Measurements from ENCODE around the gene ADAMTS3.
"Not testable (repeated sequence)": the region's sequence is repeated elsewhere in the genome, so short reads cannot be mapped to it uniquely, and the experiment has no call there.

The ADAMTS3 gene

DNA sequence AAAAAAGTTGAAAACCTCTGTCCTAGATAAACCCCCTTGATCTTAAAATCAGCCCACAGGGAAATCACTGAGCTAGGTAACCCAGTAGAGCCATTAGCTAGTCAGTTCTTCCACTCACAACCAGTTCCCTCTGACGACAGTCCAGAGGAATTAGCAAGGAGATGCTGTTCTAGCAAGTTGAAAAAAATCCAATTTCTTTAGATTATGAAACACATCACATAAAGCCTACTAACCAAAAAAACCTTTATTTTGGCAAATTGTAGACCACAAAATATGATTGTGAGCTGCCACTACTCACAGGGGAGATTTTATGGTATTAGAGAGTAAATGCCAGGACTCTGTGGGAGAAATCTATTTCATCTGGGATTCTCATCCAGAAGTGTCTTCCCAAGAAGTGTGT, 22.6 kb downstream of the ADAMTS3 start:
- no peak for DNase-seq

DNA sequence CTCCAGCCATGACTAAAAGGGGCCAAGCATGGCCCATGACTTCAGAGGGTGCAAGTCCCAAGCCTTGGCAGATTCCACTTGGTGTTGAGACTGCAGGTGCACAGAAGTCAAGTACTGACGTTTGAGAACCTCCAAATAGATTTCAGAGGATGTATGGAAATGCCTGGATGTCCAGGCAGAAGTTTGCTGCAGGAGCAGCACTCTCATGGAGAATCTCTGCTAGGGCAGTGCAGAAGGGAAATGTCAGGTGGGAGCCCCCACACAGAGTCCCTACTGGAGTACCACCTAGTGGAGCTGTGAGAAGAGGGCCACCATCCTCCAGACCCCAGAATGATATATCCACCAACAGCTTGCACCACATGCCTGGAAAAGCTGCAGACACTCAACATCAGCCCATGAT, 28.3 kb downstream of the ADAMTS3 start:
- DNase-seq: not testable (repeated sequence)

DNA sequence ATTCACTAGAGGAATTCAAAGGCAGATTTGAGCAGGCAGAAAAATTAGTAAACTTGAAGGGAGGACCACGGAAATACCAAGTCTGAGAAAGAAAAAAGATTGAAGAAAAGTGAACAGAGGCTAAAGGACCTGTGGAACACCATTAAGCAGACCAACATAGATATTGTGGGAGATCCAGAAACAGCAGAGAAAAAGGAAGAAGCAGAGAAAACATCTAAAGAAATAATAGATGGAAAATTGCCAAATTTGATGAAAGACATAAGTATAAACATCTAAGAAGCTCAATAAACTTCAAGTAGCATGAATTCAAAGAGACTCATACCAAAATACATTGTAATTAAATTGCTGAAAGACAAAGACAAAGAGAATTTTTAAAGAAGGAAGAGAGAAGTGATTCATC, 31.0 kb downstream of the ADAMTS3 start:
- DNase-seq: no peak

DNA sequence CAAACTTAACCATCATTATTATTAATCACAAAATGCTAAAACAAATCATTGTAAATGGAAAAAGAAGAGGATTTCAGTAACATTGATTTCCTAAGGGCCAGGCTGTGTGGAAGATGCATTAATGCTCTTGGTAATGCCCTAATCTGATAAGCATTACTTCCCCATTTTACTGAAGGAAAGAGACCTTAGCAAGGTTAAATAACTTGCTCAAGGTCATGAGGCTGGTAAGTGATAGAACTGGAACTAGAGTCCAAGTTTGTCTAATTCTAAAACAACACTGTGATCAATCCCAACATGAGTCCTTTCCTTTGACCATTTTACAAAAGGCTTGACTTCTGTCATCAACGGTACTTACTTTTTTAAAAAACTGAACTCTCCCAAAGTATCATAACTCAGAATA, 32.6 kb downstream of the ADAMTS3 start:
- DNase-seq: no peak

DNA sequence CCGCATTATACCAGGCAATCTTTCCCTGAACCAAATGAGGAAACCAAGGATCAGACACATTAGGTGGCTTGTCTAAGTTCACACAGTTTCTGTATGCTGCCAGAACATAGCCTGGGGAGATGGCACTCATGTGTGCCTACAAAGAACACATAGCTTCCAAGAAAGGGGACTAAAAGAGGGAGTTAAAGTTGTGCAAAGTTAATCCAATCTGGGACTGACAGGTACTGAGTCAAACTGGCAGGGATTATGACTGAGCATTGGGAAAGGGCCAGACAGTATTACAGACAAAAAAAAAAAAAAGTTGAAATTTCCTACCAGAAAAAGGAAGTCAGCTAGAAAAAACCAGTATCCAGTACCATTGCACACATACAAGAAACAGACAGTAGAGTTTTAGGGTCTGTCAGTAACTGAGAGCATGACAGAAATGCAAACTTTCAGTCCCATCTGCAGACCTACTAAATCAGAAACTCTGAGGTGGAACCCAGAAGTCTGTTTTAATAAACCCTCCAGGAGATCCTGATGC, 37.2 kb downstream of the ADAMTS3 start:
- no peak for DNase-seq

DNA sequence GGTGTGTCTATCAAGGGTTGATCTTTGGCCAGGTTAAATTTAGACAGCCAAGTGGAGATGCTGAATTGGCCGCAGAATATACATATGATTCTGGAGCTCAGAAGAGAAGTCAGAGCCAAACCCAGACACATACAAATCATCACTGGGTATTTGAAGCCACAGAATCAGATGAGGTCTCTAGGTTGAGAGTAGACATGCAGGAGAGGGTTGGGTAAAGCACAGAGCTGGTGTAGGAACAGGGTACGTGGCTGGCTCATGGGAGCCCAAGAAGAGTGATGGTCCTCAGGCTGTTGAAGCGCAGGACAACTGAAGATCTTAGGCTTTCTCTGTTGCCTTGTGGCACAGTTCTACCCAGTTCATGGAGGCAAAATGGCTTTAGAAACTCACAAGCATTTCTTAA, 37.7 kb downstream of the ADAMTS3 start:
- no peak for DNase-seq

DNA sequence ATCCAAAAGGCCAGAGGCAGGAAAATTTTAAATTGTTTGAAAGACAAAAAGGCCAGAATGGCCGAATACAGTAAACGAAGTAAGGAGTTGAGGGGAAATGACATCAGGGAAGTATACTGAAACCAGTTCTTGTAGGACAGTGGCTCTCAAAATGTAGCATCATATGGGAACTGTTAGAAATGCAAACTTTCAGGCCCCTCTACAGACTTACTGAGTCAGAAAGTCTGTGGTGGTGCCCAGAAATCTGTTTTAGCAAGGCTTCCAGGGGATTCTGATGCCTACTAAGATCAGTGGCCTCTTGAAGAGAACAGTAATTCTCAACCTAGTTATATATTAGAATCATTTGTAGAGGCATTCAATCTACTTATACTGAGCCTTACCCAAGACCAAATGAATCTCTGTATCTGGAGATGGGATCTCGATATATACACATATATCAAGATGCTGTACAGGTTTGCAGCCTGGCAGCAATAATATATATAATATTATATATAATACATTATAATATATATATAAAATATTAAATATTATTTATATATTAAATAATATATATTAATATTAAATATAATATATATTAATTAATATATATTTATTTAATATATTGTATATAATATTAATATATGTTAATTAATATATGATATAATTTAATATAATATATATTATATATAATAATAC, 39.7 kb downstream of the ADAMTS3 start:
- DNase-seq: no peak

DNA sequence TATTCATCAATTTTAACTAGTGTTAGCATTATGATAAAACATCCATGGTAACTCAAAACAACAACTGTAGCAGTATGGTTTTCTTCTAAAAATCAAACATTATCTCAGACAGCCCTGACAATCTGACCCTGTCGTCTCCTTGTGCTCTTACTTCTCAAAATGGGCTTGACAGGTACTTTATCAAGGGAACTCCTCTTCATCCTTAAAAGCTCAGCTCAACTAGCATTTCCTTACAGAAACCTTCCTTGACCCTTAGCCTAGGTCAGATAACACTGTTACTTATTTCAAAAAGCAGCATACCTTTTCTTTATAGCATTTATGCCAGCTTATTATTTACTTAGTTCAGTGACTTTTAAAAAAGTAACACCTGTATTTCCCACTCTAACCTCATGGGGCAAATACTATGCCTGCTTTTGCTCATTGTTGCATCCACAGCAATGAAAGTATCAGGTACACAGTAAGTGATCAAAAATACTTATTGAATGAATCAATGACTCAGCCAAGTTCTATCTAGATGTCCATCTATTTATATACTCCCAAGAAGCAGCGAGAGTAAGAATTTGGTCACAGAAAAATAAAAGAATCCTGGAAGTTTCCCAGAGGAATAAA, 41.9 kb downstream of the ADAMTS3 start:
- no peak for DNase-seq

DNA sequence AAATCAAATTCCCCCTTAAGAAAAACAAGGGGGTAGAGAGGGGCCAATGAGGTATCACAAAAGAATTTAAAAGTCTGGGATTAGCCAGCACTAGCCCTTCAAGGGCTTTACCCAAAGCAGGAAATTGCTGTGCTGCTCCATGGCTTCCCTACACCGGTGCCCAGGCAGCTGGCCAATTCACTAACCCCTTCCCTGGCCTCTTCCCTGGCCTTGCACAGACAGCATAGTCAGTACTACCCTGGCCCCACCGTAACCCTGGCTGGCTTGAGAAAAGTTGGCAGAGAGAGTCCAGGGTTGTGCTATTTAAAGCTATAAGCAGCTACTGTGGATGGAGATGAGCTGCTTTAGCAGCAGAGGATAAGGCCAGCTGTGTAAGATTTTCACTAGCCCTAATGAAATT, 43.1 kb downstream of the ADAMTS3 start:
- no peak for DNase-seq

DNA sequence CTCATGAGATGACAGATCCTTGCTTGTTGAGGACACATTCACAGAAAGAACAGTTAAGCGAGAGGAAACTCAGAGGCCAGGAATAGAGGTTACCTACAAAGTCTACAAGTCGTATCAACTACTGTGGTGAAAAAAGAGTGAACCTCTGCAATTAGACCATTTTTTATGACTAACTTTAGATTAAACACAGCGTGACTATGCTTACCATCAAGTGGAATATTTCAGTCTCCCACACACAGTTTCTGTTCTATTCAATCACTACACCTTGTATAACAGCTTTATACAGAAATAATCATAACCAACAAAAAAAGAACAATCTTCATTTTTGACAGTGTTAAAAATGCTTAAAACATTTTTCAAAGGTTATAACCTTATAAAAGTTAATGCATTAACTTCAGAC, 46.6 kb downstream of the ADAMTS3 start:
- no peak for DNase-seq

DNA sequence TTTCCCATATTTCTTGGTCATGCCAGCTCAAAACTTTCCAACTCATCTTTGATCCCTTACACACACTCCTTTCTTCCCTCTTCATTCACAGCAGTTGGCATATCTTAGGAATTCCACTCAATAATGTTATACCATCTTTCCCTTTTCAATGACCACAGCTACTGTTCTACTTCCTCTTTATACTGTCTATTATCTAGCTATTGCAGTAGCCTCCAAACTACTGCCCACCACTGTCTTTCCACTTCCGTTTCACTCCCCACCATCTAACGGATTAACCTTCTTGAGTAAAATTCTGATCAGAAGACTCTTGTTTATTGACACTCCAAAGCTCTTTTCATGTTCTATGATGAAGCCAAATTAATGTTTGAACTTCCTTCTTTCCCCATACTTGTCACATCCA, 55.8 kb downstream of the ADAMTS3 start:
- DNase-seq: no peak

DNA sequence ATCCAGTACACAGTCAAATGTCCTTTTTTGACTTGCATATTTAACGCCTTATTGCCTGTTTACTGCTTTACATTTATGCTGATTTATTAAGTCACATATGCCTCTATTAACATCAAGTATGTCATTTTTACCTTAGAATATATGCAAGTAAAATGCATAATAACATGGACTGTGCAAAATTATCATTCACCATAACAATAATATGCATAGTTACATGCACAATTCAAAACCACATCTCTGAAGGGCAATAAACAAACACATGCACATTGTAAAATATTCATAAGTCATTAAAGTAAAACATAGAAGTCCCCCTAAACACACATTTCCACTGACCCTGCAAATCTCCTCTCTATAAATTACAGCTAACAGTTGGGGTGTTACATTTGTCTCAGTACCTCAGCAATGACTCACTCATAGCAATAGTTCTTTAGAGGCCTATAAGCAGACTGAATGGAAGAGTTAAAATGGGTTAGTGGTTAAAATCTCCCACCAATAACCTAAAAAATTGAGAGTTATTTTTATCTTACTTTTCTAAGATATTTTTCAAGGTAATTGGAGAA, 61.1 kb downstream of the ADAMTS3 start:
- DNase-seq: no peak

DNA sequence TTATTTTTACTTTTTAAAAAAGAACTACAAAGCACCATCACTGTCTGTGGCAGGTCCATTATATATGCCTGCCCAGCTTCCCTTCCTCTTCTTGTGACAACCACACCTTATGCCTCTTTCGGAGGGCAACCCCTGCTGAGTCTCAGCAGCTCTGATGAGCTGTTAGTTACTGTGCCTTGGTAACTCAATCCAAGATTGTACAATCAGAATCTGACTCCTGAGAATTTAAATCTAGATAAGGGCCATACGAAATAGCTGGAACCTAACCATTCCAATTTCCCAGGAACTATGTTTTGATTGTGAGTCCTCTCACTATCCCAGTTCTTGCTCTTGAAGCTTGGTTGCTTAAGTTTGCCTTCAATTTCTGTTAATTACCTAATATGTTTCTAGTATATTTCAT, 61.9 kb downstream of the ADAMTS3 start:
- no peak for DNase-seq

DNA sequence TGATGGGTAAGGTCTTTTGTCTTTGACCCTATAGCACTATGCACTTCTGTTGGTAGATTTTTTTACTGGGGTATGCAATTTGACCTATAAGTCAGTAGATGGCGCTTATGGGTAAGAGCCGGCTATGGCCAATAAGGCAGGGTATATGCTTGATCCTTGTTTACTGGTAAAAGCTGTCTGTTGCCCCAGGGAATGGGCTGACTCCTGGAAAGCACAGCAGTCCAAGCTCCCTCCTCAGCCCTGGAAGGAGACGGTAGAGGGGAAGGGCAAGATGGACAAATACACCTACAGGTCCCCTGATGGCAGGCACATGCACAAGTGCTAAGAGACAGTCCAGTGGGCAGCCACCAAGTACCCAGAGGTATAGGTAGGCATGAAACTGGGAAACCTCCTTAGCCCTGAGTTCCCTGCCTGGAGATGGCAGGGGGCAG, 63.7 kb downstream of the ADAMTS3 start:
- DNase-seq: no peak

DNA sequence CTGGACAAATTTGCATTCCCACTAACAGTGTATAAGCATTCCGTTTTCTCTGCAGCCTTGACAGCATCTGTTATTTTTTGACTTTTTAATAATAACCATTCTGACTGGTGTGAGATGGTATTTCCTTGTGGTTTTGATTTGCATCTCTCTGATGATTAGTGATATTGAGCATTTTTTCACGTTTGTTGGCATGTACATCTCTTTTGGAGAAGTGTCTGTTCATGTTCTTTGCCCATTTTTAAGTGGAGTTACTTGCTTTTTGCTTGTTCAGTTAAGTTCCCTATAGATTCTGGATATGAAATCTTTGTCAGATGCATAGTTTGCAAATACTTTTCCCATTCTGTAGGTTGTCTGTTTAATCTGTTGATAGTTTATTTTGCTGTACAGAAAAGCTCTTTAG, 68.8 kb downstream of the ADAMTS3 start:
- DNase-seq: no peak

DNA sequence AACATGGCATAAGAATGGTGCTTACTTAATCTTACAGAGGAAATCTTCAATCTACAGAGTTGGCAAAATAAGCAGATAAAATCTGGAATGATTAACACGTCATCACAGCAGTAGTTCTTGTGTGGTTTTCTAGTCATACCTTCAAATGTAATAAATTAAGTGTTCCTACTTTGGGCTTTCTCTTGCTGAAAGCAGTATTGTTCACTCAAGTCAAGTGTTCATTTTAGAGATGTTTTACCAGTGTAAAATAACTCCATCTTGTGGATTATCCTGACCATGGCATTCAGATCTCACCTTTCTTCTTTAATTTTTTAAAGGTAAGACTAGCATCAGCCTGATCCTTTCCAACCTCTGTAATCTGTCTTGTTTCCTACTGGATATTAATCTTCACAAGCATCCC, 72.9 kb downstream of the ADAMTS3 start:
- no peak for DNase-seq

DNA sequence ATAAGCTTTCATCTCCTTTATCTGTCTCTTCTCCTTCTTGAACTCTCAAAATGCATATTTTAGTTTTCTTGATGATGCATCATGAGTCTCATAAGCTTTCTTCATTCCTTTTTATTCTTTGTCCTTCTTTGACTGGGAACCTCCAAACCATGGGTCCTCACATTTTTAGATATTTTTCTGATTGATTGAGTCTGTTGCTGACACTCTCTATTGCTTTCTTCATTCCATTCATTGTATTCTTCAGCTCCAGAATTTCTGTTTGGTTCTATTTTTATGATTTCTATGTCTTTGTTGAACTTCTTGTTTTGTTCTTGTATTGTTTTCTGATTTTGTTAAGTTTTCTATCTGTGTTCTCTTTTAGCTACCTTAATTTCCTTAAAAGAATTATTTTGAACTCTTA, 74.9 kb downstream of the ADAMTS3 start:
- no peak for DNase-seq

DNA sequence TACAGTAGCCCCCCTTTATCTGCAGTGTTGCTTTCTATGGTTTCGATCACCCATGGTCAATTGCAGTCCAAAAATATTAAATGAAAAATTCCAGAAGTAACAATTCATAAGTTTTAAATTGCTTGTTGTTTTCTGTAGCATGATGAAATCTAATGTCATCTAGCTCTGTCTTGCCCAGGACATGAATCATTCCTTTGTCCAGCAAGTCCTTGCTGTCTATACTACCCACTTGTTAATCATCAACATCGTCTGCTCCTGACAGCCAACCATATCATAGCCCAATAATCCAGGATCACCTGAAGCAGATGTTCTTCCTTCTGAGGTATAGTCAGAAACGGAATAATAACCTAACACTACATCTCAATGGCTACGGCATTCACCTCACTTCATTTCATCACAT, 79.8 kb downstream of the ADAMTS3 start:
- no peak for DNase-seq

DNA sequence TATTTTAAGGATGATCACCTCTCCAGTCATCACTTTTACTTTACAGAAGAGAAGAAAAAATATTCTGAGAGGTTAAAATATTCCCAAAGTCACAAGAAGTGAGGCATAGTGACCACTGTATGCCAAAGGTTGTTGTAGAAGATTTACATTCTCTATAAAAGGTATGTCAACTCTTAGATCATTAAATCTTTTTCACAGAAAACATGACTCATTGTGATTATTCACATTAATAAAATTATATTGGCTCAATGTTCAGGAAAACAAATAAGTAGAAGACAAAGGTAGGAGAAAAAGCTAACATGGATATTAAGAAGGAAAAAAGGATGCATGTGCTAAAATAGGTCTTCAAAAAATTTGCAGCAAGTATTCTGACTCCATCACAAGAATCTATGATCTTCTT, 82.0 kb downstream of the ADAMTS3 start:
- DNase-seq: no peak

DNA sequence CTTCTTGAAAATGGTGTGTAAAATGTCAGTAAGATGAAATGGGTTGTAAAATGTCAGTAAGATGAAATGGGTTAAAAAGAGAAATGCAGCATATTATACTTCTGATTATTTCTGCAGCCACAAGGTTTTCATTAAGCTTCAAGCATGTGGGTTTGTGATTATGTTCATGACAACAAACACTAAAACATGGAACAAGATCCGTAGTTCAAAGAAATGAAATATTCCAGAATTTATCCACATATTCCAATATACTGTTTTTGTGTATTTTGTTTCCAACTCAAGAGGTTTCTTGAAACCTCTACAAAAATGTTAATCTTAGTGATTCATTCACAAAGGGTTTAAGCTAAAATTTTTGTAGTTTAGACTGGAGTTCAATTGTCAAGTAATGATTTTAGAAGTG, 84.0 kb downstream of the ADAMTS3 start:
- DNase-seq: no peak

DNA sequence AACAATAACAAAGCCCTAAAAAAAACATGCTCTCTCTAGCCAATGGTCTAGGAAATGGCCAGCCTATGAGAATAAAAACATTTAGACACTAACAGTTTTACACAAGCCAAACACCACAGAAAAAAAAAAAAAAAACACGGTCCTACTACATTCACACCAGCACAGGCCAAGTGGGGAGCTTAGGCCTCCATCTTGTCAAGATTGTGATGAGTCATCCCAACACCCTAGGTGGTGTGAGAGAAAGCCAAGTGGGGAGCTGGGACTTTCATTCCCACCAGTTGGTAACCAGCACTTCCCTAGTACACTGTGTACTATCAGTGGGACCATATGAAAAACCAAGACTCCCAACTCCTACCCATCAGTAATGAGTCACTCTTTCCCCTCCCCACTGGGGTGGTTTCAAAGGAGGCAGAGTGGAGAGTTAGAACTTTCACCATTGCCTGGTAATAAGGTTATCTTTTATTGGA, 95.6 kb downstream of the ADAMTS3 start:
- no peak for DNase-seq

DNA sequence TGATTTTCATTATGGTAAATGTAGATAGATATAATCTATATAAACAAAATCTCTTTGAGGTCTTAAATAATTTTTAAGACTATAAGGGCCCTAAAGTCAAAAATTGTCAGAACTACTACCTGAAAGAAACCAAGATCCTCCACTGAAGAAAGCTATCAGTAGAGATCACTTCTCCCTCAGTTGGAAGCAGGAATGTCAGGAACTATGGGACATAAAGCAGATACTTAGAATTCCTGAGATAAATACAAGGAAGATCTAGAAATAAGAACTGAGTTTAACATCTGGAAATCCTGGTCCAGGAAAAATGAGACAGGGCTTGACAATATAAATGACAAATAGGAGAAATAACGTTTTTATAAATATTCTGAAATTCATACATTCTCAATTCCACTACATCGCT, 97.2 kb downstream of the ADAMTS3 start:
- DNase-seq: no peak

DNA sequence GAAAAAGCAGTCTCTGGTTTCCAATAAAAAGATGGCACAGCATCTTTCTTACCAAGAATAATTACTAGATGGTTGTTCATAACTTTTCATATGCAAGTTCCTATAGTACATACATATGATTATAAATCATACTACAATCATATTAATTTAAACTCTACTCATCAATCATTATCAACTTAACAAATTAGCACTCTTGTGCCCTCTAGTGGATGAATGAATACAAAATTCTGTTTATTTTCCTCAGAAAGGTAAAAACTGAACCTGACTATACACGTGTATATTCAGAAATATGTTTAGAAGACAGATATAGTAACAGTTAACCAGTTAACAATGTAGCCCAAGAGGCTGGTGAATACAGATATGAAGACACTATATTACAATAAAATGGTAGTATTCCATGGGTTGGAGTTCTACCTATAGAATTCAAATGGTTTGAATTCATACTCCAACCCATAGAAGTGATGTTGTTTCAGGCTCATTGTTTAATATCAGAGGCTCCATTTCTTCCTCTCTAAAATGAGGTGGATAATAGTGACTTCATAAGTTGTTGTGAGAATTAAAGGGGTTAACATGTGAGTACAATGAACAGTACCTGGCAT, 100.0 kb downstream of the ADAMTS3 start:
- DNase-seq: peak in 1 of 2 donors; percentile 2

DNA sequence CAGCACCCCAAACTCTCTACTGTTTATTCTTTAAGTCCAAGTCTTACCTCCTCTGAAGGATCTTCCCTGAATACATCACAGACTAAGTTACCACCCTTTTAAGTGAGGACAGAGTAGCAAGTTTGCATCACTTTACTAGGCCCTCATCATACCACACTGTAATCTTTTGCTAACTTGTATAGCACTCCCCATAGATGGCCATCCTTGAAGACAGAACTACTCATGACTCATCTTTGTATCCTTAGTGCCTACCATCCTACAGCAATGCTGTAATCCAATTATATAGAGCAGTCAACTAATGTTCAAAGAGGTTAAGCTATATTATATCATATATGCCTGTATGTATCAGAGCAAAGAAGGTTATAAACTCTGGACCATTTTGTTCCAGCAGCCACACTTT, 101.4 kb downstream of the ADAMTS3 start:
- DNase-seq: no peak
